SU-DHL-6 (cell line): ENCODE results near the gene RAD51B.

ENCODE experiments used
- EZH2phosphoT487 ChIP-seq: fragments of 200-600 bp; sonication (generic), shearing (Covaris generic); conservative IDR thresholded peaks from 2 replicates; pipeline ENCODE4 v1.6.1; 2018; ENCODE audit warnings: mild to moderate bottlenecking, antibody characterized with exemption, low read length, moderate library complexity, mixed read lengths
- TF ChIP-seq, protein P1 (sequence below): fragments of 200-600 bp; sonication (generic); IDR thresholded peaks from one replicate; pipeline ENCODE4 v1.5.1; 2017; ENCODE audit warnings: antibody characterized with exemption, mild to moderate bottlenecking, low read length, moderate library complexity; ENCODE audit not compliant: insufficient read depth, poor library complexity, severe bottlenecking

GRCh38 chr14:68285421-68286179 lies 466.0 kb downstream of the RAD51B start:
- TF ChIP-seq, protein P1, sequence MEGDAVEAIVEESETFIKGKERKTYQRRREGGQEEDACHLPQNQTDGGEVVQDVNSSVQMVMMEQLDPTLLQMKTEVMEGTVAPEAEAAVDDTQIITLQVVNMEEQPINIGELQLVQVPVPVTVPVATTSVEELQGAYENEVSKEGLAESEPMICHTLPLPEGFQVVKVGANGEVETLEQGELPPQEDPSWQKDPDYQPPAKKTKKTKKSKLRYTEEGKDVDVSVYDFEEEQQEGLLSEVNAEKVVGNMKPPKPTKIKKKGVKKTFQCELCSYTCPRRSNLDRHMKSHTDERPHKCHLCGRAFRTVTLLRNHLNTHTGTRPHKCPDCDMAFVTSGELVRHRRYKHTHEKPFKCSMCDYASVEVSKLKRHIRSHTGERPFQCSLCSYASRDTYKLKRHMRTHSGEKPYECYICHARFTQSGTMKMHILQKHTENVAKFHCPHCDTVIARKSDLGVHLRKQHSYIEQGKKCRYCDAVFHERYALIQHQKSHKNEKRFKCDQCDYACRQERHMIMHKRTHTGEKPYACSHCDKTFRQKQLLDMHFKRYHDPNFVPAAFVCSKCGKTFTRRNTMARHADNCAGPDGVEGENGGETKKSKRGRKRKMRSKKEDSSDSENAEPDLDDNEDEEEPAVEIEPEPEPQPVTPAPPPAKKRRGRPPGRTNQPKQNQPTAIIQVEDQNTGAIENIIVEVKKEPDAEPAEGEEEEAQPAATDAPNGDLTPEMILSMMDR, result no peak
- no peak for TF ChIP-seq EZH2phosphoT487
